Measurements from ENCODE around the gene HERPUD1.
"Not testable (repeated sequence)": the region's sequence is repeated elsewhere in the genome, so short reads cannot be mapped to it uniquely, and the experiment has no call there.

Gene HERPUD1

GRCh38 chr16:56911771-56912571 is 20.0 kb upstream of the HERPUD1 start:
- no peak for DNase-seq

- no peak for DNase-seq
Measured at GRCh38 chr16:56912746-56913708, 18.9 kb upstream of the HERPUD1 start.

GRCh38 chr16:56914896-56915295 is 17.0 kb upstream of the HERPUD1 start:
- no peak for DNase-seq

- DNase-seq = no peak
Measured at GRCh38 chr16:56915336-56916119, 16.4 kb upstream of the HERPUD1 start.

GRCh38 chr16:56916571-56917403 is 15.2 kb upstream of the HERPUD1 start:
- DNase-seq = no peak

- no peak for DNase-seq
Measured at GRCh38 chr16:56918467-56919012, 13.4 kb upstream of the HERPUD1 start.

- no peak for DNase-seq
Measured at GRCh38 chr16:56919099-56919800, 12.7 kb upstream of the HERPUD1 start.

GRCh38 chr16:56921571-56921970 is 10.4 kb upstream of the HERPUD1 start:
- DNase-seq = no peak

- DNase-seq = no peak
Measured at GRCh38 chr16:56923481-56924091, 8.4 kb upstream of the HERPUD1 start.

- DNase-seq = no peak
Measured at GRCh38 chr16:56927471-56927870, 4.5 kb upstream of the HERPUD1 start.

- DNase-seq = no peak
Measured at GRCh38 chr16:56929639-56930038, 2.3 kb upstream of the HERPUD1 start.

GRCh38 chr16:56930486-56931270 is 1.3 kb upstream of the HERPUD1 start:
- peak; percentile 85 for DNase-seq

- DNase-seq = no peak
Measured at GRCh38 chr16:56931271-56931891, 561 bp upstream of the HERPUD1 start.

- no peak for DNase-seq
Measured at GRCh38 chr16:56932721-56933619, 1.0 kb downstream of the HERPUD1 start.

GRCh38 chr16:56933828-56934598 is 2.1 kb downstream of the HERPUD1 start:
- no peak for DNase-seq

GRCh38 chr16:56934599-56935145 is 2.7 kb downstream of the HERPUD1 start:
- not testable (repeated sequence) for DNase-seq

GRCh38 chr16:56935201-56935600 is 3.3 kb downstream of the HERPUD1 start:
- no peak for DNase-seq

Data from NCI-H2107 (cell line).